SK-N-MC (cell line): Measurements from ENCODE around the gene AKAP10.

ENCODE experiments used
- DNase-seq: peaks from one replicate; pipeline ENCODE4 v3.0.0-alpha.2; 2011; ENCODE audit warnings: low read depth, low spot score
- H3K27ac ChIP-seq: fragments of 200-600 bp; sonication (generic); 2 replicates; pipeline ENCODE4 v1.5.1; 2016; ENCODE audit warnings: mixed run types
- H3K36me3 ChIP-seq: fragments of 200-600 bp; sonication (generic); 2 replicates; pipeline ENCODE4 v1.6.1; 2017; ENCODE audit warnings: antibody characterized with exemption, low read length, mixed read lengths; ENCODE audit not compliant: insufficient read depth
- H3K4me3 ChIP-seq: fragments of 200-600 bp; sonication (generic); 2 replicates; pipeline ENCODE4 v1.5.1; 2016
- H3K9ac ChIP-seq: fragments of 200-600 bp; sonication (generic); 2 replicates; pipeline ENCODE4 v1.8.0; 2017; ENCODE audit warnings: mixed run types, mixed read lengths; ENCODE audit not compliant: insufficient read length
- H3K9me3 ChIP-seq: fragments of 200-600 bp; sonication (generic); 2 replicates; pipeline ENCODE4 v1.6.1; 2017; ENCODE audit warnings: low read depth, mild to moderate bottlenecking, antibody characterized with exemption, low read length, moderate library complexity, mixed read lengths
- EZH2 ChIP-seq: fragments of 200-600 bp; sonication (generic); IDR thresholded peaks from one replicate; pipeline ENCODE4 v1.6.1; 2017; ENCODE audit warnings: antibody characterized with exemption
- FOXP2 ChIP-seq: optimal IDR thresholded peaks from 2 replicates; pipeline ENCODE3; 2011; ENCODE audit warnings: mild to moderate bottlenecking, moderate library complexity; ENCODE audit not compliant: insufficient read depth; ENCODE audit errors: extremely low read length, control extremely low read depth
- POLR2AphosphoS5 ChIP-seq: IDR thresholded peaks from 2 replicates; pipeline ENCODE4 v1.6.1; 2012; ENCODE audit warnings: mild to moderate bottlenecking, low read depth, low read length, borderline replicate concordance

The AKAP10 gene

DNA sequence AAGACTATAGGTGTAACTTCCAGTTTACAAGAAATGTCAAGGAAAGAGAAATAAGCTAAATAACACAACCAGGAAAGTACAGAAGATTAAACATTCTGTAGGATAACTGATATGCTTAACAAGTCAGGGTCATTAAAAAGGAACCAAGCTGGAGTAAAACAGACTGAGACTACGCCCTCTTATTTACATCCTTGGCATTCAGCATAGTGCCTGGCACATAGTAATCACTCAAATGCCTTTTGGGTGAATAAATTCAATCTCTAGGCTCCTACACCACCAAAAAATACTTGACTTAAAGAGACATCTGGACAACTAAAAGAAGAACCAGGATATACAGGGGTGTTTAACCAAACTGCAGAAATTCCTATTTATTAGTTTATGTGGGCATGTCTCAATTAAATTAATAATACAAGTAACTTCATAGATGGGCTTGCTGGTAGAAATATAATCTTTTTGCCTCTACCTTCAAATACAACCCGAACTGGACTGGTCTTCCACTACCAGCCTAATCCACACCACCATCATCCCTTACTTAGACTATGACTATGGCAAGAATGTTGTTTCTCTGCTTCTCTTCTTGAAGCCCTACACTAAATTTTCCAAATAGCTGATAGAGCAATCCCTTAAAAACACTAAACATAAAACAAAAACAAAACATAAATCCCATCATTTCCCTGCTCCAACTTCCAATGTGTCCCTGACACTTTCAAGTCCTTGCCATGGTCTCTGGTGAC is 62.2 kb downstream of the AKAP10 start:
- no peak for DNase-seq
- H3K9me3 ChIP-seq, result no peaks in the 10 kb centered on the region
- H3K27ac ChIP-seq, result no peak overlapping the region
- TF ChIP-seq EZH2 (no peak), POLR2AphosphoS5 (no peak), FOXP2 (no peak)
- H3K36me3 ChIP-seq, result peaks cover 40% of the 10 kb centered on the region
- H3K9ac ChIP-seq, result no peak overlapping the region
- H3K4me3 ChIP-seq, result no peak overlapping the region

DNA sequence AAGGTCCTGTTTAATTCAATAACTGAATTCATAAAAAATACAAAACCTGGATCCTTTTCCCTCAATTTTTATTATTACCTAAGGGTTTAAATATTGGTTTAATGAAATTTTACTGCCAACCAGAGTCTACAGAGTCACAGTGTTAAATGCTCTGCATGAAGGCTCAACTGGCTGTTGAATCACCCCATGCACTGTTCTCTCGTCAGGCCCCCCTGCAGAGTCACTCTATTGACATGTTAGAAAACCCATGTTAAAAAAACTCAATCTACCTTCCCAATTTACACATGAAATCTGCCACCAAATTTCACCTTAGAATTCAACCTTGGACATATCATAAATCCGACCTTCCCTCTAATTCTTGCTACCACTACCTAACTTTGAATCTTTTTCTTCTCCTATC is 66.6 kb downstream of the AKAP10 start:
- TF ChIP-seq POLR2AphosphoS5, result no peak
- TF ChIP-seq EZH2, result no peak
- TF ChIP-seq FOXP2, result no peak
- peaks cover 42% of the 10 kb centered on the region for H3K36me3 ChIP-seq

DNA sequence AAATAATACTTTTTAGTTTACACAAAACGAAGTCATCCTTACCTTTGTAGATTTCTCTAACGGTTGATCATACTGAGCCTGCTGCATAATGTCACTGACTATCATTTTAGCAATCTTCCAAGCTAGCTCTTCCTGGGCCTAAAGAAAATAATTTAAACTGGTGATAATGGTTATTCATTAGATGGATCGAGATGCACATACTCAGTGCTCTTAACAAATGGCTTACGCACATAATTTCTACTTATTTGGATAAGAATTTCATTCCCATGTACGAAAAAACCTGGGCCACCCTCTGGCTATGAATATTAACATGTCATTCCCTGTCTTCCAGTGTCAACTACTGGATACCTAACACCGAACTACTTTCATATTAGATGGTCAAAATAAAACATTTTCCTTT is 68.5 kb downstream of the AKAP10 start:
- peaks cover 46% of the 10 kb centered on the region for H3K36me3 ChIP-seq
- TF ChIP-seq FOXP2 (no peak), POLR2AphosphoS5 (no peak), EZH2 (no peak)
- DNase-seq, result no peak
- no peak overlapping the region for H3K9ac ChIP-seq
- H3K9me3 ChIP-seq, result no peaks in the 10 kb centered on the region
- no peak overlapping the region for H3K4me3 ChIP-seq
- H3K27ac ChIP-seq, result no peak overlapping the region

More for the DNA sequence above, 66.6 kb downstream of the AKAP10 start:
- no peak for DNase-seq
- Histone ChIP-seq H3K9me3 (no peaks in the 10 kb centered on the region), H3K27ac (no peak overlapping the region), H3K4me3 (no peak overlapping the region), H3K9ac (no peak overlapping the region)

DNA sequence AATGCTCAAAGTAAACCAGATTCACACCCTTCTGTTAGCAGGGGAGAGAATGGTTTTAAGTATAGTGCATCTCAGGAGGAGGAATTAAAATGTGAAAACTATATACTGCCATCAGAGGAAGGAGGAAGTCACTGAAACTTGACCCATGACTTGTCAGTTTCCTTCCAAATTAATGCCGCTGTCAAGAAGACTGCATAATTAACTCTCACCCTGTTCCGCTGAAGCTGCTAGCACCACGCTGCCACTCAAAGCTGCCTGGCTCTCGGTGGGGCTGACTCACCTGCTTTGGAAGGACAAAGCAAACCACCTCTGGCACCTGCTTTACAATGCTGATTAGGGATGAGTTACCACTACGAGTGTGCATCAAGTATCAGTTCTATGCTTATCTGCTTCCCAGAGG is 72.1 kb downstream of the AKAP10 start:
- H3K9me3 ChIP-seq, result no peaks in the 10 kb centered on the region
- peaks cover 46% of the 10 kb centered on the region for H3K36me3 ChIP-seq
- TF ChIP-seq FOXP2 (no peak), POLR2AphosphoS5 (no peak), EZH2 (no peak)
- H3K4me3 ChIP-seq, result no peak overlapping the region
- H3K27ac ChIP-seq, result no peak overlapping the region
- H3K9ac ChIP-seq, result no peak overlapping the region
- DNase-seq, result no peak

DNA sequence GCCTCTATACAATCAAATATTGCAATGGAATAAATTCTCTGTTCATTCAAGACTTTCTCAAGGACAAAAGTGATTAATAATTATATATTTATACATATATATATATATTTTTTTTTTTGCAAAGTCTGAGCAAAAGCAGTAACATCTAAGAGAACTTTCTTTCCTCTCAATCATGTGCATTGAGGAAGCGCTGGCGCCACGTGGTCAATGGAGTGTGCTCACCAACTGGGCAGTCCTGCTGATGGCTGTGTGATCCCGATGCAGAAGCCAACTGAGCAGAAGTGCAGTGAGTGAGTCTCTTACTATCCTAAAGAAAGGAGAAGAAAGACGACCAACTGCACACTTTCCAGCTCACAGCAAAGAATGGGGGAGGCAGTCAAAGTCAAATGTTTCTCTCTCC is 72.7 kb downstream of the AKAP10 start:
- TF ChIP-seq FOXP2 (no peak), EZH2 (no peak), POLR2AphosphoS5 (no peak)
- Histone ChIP-seq H3K27ac (no peak overlapping the region), H3K36me3 (peaks cover 46% of the 10 kb centered on the region), H3K9ac (no peak overlapping the region), H3K4me3 (no peak overlapping the region), H3K9me3 (no peaks in the 10 kb centered on the region)
- DNase-seq, result no peak

DNA sequence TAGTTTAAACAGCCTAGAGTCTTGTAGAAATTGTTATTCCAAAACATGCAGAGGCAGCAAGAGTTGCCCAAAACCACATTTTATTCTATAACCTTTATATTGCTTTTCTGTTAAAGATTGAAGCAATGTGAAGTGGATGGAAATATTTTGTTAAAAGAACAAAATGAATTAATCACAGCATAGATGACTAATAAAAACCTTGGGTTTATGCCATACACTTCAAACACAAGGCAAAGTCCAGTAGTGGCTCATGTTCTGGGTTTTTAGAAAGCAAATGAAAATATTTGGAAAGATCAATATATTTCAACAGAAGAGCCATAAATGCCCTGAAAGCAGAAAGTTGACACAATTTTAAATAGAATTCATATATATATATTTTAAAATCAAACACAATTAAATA is 73.2 kb downstream of the AKAP10 start:
- Histone ChIP-seq H3K4me3 (no peak overlapping the region), H3K9ac (no peak overlapping the region), H3K36me3 (peaks cover 41% of the 10 kb centered on the region), H3K9me3 (no peaks in the 10 kb centered on the region), H3K27ac (no peak overlapping the region)
- no peak for DNase-seq
- TF ChIP-seq FOXP2 (no peak), POLR2AphosphoS5 (no peak), EZH2 (no peak)

DNA sequence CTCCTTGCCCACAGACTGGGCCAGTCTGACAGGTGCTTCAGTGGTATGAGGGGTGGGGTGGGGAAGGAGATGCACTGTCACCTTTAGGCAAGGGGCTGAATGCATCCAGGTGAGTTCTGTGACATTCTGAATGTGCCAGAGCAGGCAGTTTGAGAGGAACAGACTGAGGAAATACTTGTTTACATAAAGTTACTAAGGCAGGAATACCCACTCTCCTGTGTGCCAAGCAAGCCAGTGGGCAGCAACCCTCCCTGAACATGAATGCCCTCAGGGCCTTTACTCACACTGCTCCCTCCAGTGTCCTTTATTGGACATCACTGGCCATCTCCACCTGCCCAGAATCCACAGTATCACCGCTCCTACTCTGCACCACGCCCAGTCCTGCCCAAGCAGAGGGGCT is 76.8 kb downstream of the AKAP10 start:
- H3K27ac ChIP-seq, result no peak overlapping the region
- TF ChIP-seq EZH2 (no peak), FOXP2 (no peak)
- H3K36me3 ChIP-seq, result peaks cover 15% of the 10 kb centered on the region

DNA sequence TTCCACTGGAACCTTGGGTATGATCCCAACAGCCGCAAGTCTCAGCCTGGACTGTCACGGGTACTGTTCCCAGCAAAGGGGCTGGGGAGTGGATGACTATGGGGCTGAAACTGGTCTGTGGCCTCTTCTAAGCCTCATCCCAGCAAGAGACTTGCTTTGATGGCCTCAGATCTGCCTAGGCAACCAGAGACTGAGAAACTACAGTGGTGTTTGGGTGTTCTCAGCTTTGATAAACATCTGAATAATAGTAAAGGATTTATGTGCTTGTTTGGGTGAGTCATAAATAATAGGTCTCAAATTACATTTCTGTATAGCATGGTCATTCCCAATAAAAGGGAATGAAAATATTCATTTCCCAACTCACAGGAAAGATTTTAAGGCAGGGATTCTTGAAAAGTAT is 79.7 kb downstream of the AKAP10 start:
- Histone ChIP-seq H3K36me3 (no peaks in the 10 kb centered on the region), H3K4me3 (no peak overlapping the region), H3K9ac (no peak overlapping the region), H3K9me3 (no peaks in the 10 kb centered on the region), H3K27ac (no peak overlapping the region)
- TF ChIP-seq FOXP2 (no peak), EZH2 (no peak), POLR2AphosphoS5 (no peak)
- DNase-seq, result no peak

More for the DNA sequence above, 76.8 kb downstream of the AKAP10 start:
- H3K9ac ChIP-seq, result no peak overlapping the region
- no peaks in the 10 kb centered on the region for H3K9me3 ChIP-seq
- H3K4me3 ChIP-seq, result no peak overlapping the region
- no peak for DNase-seq
